GM21423 (cell line): ENCODE measurements around the gene GLT6D1.
"Not testable (repeated sequence)": the region's sequence is repeated elsewhere in the genome, so short reads cannot be mapped to it uniquely, and the experiment has no call there.

ENCODE experiments used
- ATAC-seq: cut with Tn5 transposase; IDR thresholded peaks from one replicate; pipeline ENCODE4 v1.9.1; 2021; ENCODE audit warnings: mild to moderate bottlenecking, moderate library complexity; ENCODE audit not compliant: unreplicated experiment

The GLT6D1 gene

DNA sequence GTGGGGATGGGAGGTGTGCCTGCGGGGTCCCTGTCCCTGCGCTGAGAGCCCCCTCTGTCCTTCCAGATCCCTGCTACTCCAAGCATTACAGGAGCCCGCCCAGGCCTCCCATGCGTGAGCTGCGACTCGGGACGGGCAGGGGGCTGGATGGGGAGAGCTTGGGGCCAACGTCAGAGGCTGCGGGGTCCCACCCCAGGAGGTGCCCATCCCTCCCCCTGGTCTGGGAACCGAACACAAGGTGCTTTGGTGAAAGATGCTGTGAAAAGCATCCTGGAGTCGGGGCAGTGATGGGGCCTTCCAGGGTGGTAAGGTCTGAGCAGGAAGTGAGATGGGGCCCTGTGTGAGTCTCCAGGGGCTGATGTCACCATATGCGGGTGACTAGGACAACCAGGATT is 26.5 kb upstream of the GLT6D1 start:
- no peak for ATAC-seq

DNA sequence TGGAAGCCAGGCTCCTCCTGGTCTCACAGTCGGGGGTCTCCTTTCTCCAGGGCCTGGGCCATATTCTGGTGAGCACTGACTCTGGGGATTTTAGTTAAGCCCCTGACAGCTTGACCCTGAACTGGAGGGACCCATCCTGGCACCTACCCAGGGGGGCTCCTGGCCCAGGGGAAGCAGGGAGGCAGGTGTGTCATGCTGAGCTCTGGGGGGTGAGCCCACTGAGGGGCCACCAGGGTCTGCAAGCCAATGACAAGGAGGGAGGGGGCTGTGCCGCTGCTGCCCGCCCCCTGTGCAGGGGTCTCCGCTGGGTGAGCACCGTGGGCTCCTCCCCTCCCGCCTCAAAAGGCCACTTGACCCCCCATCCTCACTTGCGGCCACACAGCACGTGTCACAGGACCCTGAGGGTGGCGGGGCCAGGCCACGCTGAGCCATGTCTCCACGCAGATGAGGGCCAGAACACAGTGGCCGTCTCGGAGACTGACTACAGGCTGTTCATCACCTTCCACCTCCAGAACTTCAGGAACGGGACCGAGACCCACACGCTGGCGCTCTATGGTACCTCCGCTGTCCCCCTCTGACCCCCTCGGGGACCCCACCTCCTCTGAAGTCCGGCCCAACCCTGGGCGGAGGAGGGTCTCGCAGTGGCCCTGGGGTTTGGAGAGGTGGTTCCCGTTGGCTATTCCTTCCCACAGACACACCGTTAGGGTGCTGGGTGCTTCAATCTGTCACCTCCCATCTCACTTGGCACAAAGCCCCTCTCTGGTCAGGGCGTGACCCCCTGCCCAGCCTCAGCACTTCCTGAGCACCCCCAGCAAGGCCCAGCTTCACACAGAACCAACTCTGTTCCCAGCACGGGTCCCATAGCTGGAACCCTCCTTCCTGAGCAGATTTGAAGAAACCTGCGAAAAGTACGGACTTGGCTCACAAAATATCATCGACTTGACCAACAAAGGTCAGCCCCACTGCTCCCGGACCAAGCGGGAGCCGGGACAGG is 25.8 kb upstream of the GLT6D1 start:
- ATAC-seq: no peak

DNA sequence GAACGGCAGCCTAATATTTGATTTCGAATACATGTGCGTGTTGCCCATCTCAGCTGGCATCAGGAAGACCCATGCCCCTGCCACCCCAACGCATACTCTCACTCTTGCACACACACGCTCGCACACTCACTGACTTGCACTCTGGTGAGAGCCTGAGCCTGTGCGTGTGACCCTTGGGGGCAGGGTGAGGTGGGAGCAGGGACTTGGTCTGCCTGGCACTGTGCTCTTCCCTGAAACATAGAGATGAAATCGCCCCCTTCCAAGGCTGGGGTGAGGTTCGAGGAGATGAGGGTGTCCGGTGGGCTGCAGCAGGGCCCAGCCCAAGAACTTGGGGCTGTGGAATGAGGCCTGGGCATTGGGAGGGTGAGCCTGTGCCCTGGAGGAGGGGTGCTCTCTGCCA is 24.9 kb upstream of the GLT6D1 start:
- ATAC-seq: no peak

DNA sequence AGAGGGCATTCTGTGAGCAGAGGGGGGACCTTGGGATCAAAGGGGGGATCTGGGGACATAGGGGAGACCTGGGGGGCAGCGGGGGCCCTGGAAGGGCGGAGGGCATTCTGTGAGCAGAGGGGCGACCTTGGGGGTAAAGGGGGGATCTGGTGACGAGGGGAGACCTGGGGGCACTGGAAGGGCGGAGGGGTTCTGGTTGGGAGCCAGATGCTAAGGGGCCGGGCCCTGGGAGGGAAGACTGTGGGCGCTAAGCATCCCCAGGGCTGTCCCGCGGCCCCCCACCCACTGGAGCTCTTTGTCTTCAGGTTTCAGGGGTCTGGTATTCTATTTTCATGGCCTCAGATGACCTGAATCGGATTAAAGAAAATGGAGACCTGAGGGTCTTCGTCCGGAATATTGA is 24.5 kb upstream of the GLT6D1 start:
- ATAC-seq: no peak

GRCh38 chr9:135663451-135663770 is 24.1 kb upstream of the GLT6D1 start:
- no peak for ATAC-seq

GRCh38 chr9:135662758-135663450 is 23.6 kb upstream of the GLT6D1 start, which contains the start of gene LCN9:
Gene LCN9, plus strand, starts transcription at chr9:135663309. Its CDS starts 13 bp downstream, at chr9:135663322.
- no peak for ATAC-seq

DNA sequence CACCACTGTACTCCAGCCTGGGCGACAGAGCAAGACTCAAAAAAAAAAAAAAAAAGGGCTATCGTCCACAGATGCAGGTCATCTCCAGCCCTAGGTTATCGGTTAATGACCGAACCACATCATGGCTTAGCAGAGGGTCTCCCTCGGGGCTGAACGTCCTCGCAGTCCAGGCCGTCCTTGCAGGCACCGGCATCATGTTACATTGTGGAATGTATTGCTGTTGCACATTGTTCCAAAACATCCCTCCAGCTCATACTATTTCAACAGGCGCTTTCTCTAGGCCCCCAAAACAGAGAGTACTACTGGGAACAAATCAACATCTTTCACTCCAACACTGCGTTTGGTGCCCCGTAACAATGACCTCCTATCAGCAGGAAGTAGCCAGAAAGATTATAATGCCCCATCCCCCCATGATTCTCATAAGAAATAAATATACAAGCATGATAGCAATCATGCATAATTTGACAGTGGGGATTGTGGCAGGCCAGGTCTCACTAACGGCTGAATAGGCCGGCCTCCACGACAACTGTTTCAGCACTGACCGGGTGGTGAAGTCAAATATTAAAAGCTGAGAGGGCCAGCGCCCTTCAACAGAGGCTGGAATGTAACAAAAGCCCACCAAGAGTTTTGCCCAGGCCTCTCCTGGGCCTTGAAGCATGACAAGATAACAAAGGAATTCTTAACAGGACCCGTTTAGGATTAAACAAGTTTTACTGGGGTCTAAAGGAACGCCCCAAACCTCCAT is 22.6 kb upstream of the GLT6D1 start:
- ATAC-seq: no peak

- ATAC-seq: no peak
Observed at GRCh38 chr9:135660407-135660806, 21.1 kb upstream of the GLT6D1 start.

DNA sequence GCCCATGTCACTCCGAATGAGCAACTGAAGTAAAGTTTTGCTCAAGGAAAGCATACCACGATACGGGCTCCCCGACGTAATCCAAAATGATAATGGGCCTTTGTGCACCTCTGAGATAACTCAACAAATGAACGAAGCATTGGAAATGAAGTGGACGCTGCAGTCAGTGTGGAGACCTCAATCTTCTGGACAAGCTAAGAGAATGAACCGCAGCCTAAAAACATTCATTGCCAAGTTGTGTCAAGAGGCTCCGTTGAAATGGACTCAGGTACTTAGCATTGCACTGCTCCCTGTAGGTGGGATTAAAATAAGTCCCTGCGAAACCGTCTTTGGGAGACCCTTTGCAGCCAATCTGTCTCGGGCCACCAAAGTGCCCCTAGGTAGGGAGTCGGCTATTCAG is 19.9 kb upstream of the GLT6D1 start:
- ATAC-seq: no peak

DNA sequence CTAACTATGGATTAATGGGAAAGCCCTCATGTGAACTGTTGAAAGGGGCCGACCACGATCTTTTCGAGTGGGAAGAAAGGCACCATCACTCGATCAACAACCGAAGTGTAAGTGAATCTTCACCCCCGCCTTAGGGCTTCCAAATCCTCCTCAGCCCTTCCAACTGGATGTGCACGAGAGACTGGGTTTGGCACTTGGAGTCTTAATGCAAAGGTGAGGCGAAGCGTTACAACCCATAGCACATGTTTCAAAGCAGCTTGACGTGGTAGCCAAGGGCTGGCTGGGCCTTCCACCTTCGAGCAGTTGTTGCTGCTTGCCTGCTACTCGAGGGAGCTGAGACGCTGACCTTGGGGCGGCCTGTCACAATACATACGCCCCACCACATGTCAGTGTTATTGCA is 18.1 kb upstream of the GLT6D1 start:
- no peak for ATAC-seq

- no peak for ATAC-seq
Observed at GRCh38 chr9:135655317-135655716, 16.0 kb upstream of the GLT6D1 start.

DNA sequence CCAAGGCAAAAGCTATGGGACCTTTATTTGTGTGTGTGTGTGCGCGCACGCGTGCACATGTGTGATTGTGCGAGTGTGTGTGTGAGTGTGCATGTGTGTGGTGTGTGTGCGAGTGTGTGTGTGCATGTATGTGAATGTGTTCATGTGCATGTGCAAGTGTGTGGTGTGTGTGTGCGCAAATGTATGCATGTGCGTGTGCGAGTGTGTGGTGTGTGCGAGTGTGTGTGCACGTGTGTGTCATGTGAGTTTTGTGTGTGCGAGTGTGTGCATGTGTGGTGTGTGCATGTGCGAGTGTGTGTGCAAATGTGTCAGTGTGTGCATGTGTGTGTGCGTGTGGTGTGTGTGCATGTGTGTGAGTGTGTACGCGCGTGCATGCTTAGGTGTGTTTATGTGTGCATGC is 11.1 kb upstream of the GLT6D1 start:
- no peak for ATAC-seq

DNA sequence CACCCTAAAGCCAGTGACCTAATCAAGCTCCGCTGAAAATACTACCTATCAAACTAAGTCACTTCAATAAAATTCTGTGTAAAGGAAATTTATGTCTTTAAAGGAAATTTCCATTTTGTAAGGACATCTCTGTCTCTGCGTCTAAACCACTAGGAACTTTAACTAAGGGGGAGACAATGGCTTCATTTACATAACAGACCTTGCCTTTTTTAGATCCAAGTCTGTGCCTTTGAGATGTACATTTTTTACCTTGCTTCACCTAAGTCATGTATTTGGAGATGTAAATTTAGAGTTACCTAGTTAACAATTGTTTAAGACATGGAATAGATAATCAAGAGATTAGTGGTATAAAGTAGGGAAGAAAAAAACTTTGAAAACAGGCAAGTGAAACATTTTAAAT is 10.2 kb upstream of the GLT6D1 start:
- ATAC-seq: no peak

DNA sequence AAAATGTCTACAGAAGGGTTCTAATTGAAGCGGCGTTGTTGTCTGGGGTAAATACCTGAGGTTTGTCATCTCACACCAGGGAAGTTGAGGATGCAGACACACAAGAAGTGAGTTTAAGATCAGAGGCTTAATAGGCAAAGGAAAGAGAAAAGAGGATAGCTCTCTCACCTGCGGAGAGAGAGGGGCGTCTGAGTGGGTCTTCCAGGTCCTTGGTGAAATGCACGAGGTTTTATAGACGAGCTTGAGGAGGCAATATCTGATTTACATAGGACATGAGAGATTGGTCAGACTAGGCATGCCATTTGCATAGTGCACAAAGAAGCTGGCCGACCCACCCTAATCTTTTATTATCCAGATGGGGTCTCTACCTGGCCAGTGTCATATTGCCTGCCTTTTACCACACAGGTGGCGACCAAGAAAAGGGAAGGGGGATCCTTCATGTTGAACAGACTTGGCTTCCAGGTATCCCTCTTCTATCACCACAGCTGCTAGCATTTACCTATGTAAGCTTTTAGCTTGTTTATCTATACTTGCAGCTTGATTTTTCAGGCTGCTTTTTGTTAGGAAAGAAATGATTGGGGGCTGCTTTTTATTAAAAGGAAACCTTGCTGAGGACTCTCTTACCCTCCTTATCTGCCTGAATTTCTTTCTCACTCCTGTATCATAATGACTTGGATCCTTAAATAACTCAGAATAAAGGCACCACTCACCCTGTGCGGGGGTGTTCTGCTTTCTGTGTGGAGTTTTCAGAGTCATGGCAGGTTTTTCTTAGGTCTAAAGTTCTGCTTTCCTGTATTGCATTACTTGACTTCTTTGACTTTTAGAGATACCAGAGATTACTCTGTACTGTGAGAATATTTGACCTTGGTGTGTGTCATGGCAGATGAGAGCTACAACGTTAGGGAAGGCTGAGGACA is 9.4 kb upstream of the GLT6D1 start:
- ATAC-seq: no peak

- ATAC-seq: no peak
Observed at GRCh38 chr9:135647884-135648283, 8.5 kb upstream of the GLT6D1 start.

GRCh38 chr9:135644631-135645218 is 5.4 kb upstream of the GLT6D1 start:
- ATAC-seq: no peak

- no peak for ATAC-seq
Observed at GRCh38 chr9:135641745-135642144, 2.4 kb upstream of the GLT6D1 start.

DNA sequence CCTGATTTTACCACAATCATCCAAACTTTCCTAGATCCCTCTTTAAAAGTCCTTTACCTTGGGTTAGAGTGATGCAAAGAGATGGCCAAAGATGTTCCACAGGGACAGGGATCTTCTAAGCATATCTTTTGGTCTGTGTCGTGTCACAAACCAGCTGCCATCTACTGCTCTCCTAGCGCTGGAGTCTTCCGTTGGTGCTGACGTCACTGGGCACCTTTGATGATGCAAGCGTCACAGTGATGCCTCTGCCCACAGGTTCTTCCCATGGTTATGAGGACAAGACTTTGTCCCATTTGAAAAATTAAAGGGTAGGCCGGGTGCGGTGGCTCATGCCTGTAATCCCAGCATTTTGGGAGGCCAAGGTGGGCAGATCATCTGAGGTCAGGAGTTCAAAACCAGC is 1.7 kb upstream of the GLT6D1 start:
- no peak for ATAC-seq

- ATAC-seq: not testable (repeated sequence)
Observed at GRCh38 chr9:135636930-135637530, 2.3 kb downstream of the GLT6D1 start.

DNA sequence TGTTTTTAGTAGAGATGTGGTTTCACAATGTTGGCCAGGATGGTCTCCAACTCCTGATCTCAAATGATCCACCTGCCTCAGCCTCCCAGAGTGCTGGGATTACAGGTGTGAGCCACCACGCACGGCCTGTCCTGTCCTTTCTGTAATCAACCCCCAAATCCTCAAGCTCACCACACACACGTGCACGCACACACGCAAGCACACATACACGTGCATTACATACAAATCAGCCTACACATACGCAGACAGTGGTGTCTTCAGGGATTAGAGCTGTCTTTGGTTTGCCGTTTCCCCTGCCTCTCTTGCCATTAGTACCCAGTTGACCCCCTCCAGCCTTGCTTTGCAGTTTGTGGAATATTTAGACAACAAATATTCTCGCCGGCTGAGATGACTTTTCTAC is 6.5 kb downstream of the GLT6D1 start:
- ATAC-seq: no peak
